GM12878 (cell line): ENCODE data around the gene FIBCD1.

Source experiments
- CEBPB ChIP-seq, 2 experiments: fragments of 150-350 bp in 1 of 2; IDR thresholded peaks; 2 replicates each; pipeline ENCODE4 v1.6.1; 2012 to 2014; ENCODE audit warnings: low read depth in 2 of 2, low read length in 2 of 2, borderline replicate concordance in 1 of 2, inconsistent platforms in 1 of 2
- CTCF ChIP-seq, 3 experiments: IDR thresholded peaks in 2 of 3; conservative IDR thresholded peaks in 1 of 3; 2 replicates each; pipeline ENCODE4 v1.5.1; 2011; ENCODE audit warnings: low read depth in 3 of 3, low read length in 3 of 3, mild to moderate bottlenecking in 3 of 3, control low read depth in 2 of 3, moderate library complexity in 2 of 3, inconsistent platforms in 1 of 3, mixed read lengths in 1 of 3; ENCODE audit not compliant: control insufficient read depth in 2 of 3, insufficient read depth in 1 of 3; ENCODE audit errors: extremely low read depth in 1 of 3
- HDAC2 ChIP-seq: fragments of 200-600 bp; sonication (generic); IDR thresholded peaks from 2 replicates; pipeline ENCODE4 v1.6.1; 2017
- MYC ChIP-seq: IDR thresholded peaks from 2 replicates; pipeline ENCODE4 v1.6.1; 2011; ENCODE audit warnings: mild to moderate bottlenecking, low read length, moderate library complexity, inconsistent platforms; ENCODE audit not compliant: insufficient read depth, insufficient replicate concordance, insufficient read length, severe bottlenecking
- POLR2A ChIP-seq: IDR thresholded peaks from 2 replicates; pipeline ENCODE4 v1.6.1; 2011; ENCODE audit warnings: low read depth, mild to moderate bottlenecking, low read length
- SIN3A ChIP-seq: IDR thresholded peaks from 2 replicates; pipeline ENCODE4 v1.6.1; 2012; ENCODE audit warnings: low read depth, low read length, improper control_type of control experiment
- ZNF24 ChIP-seq: fragments of 450-650 bp; IDR thresholded peaks from 2 replicates; pipeline ENCODE4 v1.6.1; 2017; ENCODE audit warnings: antibody characterized with exemption, mild to moderate bottlenecking
- TF ChIP-seq, protein P1 (sequence below): fragments of 150-350 bp; IDR thresholded peaks from 2 replicates; pipeline ENCODE4 v1.6.1; 2016; ENCODE audit warnings: low read depth, low read length
- TF ChIP-seq, protein P2 (sequence below): IDR thresholded peaks from 2 replicates; pipeline ENCODE4 v1.6.1; 2011; ENCODE audit warnings: low read depth, low read length, improper control_type of control experiment, borderline replicate concordance

DNA sequence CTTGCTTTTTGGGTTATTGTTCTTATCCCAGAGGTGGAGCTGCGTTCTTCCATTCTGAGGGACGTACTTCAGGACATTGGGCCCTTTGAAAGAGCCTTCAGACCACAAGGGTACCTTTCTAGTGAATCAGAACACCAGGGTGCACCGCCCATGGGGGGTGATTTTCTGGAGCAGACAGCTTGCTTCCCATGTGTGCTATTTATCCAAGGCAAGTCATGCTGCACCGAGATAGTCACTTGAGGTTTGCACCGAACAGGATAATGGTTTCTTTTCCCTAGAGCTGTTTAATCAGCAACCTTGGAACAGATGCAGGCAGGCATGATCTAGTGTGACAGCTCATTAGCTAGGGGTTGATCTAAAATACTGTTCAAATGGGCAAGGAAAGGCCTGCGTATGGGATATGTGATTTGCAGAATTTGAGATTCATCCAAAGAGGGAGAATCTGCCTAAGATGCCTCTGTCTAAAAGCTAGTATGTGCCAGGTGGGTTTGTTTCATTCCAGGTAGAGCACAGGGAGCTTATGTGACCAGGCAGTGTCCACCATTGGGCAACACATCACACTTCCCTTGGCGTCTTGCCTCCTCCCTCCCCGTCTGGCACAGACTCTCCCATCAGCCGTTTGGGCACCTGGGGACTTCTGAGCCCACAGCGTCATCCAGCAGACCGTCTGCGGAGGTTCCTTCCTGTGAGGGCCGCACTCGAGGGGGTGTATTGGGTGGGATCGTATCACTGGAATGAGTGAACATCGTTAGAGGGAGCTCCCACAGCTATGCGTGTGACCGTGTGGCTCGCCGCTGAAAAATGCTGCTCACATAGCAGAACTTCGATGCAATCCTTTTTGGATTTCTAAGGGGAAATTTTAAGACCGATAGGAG is 80.9 kb downstream of the FIBCD1 start:
- TF ChIP-seq MYC: no peak
- TF ChIP-seq SIN3A: no peak
- no peak for TF ChIP-seq ZNF24
- TF ChIP-seq CEBPB (IDR thresholded peaks at IDR 0.05; ENCODE audit: borderline replicate concordance in 1 of 2, low read depth in 2 of 2, low read length in 2 of 2): no peak
- TF ChIP-seq CTCF (IDR thresholded peaks at IDR 0.05 in 2 of 3, conservative IDR thresholded peaks at IDR 0.05 in 1 of 3; ENCODE audit: control insufficient read depth in 2 of 3, extremely low read depth in 1 of 3, insufficient read depth in 1 of 3, low read depth in 3 of 3, low read length in 3 of 3): no peak
- TF ChIP-seq, protein P1, sequence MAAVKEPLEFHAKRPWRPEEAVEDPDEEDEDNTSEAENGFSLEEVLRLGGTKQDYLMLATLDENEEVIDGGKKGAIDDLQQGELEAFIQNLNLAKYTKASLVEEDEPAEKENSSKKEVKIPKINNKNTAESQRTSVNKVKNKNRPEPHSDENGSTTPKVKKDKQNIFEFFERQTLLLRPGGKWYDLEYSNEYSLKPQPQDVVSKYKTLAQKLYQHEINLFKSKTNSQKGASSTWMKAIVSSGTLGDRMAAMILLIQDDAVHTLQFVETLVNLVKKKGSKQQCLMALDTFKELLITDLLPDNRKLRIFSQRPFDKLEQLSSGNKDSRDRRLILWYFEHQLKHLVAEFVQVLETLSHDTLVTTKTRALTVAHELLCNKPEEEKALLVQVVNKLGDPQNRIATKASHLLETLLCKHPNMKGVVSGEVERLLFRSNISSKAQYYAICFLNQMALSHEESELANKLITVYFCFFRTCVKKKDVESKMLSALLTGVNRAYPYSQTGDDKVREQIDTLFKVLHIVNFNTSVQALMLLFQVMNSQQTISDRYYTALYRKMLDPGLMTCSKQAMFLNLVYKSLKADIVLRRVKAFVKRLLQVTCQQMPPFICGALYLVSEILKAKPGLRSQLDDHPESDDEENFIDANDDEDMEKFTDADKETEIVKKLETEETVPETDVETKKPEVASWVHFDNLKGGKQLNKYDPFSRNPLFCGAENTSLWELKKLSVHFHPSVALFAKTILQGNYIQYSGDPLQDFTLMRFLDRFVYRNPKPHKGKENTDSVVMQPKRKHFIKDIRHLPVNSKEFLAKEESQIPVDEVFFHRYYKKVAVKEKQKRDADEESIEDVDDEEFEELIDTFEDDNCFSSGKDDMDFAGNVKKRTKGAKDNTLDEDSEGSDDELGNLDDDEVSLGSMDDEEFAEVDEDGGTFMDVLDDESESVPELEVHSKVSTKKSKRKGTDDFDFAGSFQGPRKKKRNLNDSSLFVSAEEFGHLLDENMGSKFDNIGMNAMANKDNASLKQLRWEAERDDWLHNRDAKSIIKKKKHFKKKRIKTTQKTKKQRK: no peak
- TF ChIP-seq, protein P2, sequence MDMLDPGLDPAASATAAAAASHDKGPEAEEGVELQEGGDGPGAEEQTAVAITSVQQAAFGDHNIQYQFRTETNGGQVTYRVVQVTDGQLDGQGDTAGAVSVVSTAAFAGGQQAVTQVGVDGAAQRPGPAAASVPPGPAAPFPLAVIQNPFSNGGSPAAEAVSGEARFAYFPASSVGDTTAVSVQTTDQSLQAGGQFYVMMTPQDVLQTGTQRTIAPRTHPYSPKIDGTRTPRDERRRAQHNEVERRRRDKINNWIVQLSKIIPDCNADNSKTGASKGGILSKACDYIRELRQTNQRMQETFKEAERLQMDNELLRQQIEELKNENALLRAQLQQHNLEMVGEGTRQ: no peak
- TF ChIP-seq HDAC2: no peak
- no peak for TF ChIP-seq POLR2A
